ENCODE data around the gene TIMP2. TPM values are rescaled to one million over a fixed set of nuclear protein-coding genes. Genes with fewer than 3 reads are reported as not detected.

Gene TIMP2
- total RNA-seq, 1 experiment from 2014 or later, result 62.4 TPM

DNA sequence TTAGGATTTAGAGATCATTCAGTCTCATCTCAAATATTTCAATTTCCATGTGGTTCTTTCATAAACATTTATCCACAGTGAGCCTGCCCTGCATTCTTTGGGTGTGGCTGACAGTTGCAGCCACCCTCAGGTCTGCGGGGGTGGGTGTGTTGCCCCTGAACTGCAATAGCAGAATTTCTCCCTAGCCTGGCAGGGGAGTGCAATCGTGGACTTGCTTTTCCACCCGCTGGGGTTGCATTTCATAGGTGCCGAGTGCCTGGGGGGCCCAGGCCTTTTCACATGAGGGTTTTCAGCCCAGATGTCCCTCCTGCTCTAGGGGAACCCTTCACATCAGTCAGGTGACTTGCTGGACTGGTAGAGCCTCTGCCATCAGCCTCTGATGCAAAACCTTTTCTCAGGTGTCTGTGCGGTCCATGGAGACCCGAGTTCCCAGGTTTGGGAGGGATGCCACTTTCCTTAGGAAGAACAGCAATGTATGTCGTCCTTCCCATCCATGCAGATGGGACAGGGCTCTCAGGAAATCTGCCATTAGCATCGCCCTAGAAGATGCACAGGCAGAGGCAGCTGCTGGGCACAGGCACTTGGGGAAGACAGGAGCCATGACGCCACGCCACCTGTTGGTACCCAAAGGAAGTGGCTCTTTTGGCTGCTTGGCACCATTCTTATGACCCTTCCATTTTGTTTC lies 82.2 kb downstream of the TIMP2 start:
- POLR2A ChIA-PET, result no interaction called here
- TF ChIP-seq TCF7L2 (IDR thresholded peaks at IDR 0.05; ENCODE audit: low read depth, low read length), result no peak
- TF ChIP-seq, protein P1, sequence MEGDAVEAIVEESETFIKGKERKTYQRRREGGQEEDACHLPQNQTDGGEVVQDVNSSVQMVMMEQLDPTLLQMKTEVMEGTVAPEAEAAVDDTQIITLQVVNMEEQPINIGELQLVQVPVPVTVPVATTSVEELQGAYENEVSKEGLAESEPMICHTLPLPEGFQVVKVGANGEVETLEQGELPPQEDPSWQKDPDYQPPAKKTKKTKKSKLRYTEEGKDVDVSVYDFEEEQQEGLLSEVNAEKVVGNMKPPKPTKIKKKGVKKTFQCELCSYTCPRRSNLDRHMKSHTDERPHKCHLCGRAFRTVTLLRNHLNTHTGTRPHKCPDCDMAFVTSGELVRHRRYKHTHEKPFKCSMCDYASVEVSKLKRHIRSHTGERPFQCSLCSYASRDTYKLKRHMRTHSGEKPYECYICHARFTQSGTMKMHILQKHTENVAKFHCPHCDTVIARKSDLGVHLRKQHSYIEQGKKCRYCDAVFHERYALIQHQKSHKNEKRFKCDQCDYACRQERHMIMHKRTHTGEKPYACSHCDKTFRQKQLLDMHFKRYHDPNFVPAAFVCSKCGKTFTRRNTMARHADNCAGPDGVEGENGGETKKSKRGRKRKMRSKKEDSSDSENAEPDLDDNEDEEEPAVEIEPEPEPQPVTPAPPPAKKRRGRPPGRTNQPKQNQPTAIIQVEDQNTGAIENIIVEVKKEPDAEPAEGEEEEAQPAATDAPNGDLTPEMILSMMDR (IDR thresholded peaks at IDR 0.05), result peak; percentile 91
- no peaks in the 10 kb centered on the region for H3K9me3 ChIP-seq (ENCODE audit: control insufficient read depth, insufficient read depth, low read depth, low read length)

DNA sequence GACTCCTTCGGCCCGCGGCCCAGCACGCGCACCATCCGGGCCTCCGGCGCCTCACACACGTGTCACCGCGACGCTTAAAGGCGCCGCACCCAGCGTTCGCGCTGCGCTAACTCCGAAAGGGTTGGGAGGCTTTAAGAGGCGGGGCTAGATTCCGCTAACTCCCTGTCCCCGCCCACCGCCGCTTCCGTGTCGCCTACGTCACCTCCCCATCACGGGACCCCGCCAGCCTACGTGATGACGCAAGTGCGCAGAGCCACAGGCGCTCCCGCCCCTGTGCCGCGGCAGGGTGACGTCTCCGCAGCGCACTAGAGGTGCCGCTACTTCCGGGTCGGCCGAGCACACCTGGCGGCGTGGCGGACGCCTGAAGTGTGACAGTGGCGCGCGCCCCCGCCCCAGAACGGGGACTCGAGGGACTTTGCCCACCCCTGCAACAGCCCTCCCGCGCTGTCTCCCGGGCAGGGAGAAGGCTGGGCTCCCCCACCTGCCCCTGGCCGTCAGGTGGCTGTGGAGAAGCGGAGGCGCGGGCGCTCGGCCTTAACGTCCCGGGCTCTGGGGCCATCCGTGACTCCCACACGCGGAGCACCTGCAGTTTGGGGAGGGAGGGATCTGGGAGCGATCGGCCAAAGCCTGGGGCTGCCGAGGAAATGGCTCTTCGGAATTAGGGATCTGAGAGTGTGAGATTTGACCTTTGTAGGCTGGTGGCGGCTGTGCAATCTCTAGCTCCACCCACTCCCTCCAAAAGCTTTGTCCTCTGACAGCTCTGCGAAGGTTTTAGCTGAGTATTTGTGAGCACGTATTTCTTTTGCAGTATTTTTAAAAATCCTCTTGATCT lies 84.2 kb downstream of the TIMP2 start, which contains the start of gene USP36:
Gene USP36, minus strand, starts transcription at position 35 of the 832 bp plus-strand sequence. CDS start 4,451 bp downstream, outside the sequence.
- H3K4me1 ChIP-seq (ENCODE audit: control insufficient read depth, insufficient read depth, low read length), result peaks cover 24% of the 10 kb centered on the region
- TF ChIP-seq POLR2AphosphoS5 (IDR thresholded peaks at IDR 0.05; ENCODE audit: low read depth, low read length), result peak; percentile 87
- TF ChIP-seq, protein P1 (IDR thresholded peaks at IDR 0.05), result no peak
- TF ChIP-seq, protein P2, sequence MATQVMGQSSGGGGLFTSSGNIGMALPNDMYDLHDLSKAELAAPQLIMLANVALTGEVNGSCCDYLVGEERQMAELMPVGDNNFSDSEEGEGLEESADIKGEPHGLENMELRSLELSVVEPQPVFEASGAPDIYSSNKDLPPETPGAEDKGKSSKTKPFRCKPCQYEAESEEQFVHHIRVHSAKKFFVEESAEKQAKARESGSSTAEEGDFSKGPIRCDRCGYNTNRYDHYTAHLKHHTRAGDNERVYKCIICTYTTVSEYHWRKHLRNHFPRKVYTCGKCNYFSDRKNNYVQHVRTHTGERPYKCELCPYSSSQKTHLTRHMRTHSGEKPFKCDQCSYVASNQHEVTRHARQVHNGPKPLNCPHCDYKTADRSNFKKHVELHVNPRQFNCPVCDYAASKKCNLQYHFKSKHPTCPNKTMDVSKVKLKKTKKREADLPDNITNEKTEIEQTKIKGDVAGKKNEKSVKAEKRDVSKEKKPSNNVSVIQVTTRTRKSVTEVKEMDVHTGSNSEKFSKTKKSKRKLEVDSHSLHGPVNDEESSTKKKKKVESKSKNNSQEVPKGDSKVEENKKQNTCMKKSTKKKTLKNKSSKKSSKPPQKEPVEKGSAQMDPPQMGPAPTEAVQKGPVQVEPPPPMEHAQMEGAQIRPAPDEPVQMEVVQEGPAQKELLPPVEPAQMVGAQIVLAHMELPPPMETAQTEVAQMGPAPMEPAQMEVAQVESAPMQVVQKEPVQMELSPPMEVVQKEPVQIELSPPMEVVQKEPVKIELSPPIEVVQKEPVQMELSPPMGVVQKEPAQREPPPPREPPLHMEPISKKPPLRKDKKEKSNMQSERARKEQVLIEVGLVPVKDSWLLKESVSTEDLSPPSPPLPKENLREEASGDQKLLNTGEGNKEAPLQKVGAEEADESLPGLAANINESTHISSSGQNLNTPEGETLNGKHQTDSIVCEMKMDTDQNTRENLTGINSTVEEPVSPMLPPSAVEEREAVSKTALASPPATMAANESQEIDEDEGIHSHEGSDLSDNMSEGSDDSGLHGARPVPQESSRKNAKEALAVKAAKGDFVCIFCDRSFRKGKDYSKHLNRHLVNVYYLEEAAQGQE (IDR thresholded peaks at IDR 0.05; ENCODE audit: insufficient read depth in 1 of 2, low read depth in 2 of 2, low read length in 1 of 2), result peak in 1 of 2 experiments; percentile 9; a peak in 1 of 4 replicates
- TF ChIP-seq TCF7L2 (IDR thresholded peaks at IDR 0.05; ENCODE audit: low read depth, low read length), result peak; percentile 79; the same call in 1 of the 2 replicates
- TF ChIP-seq SIN3A (IDR thresholded peaks at IDR 0.05; ENCODE audit: borderline replicate concordance, insufficient read depth, low read depth, low read length), result no peak; the same call in 1 of the 2 replicates
- ATAC-seq (peak; percentile 97), DNase-seq (ENCODE audit: low read depth, low spot score) (peak; percentile 94)
- in situ Hi-C loops (cut with HindIII; ENCODE audit: low pct_unique_long_range_greater_than_20kb, low sequenced_read_pairs), result loop anchor here (25.0 kb wide), 1 partner anchor 354 kb away; no protein-coding TSS in a partner anchor
- no peaks in the 10 kb centered on the region for H3K9me3 ChIP-seq (ENCODE audit: control insufficient read depth, insufficient read depth, low read depth, low read length)
- no TSS peak for BruUV-seq (replicated peaks)
- H3K4me3 ChIP-seq (ENCODE audit: low read depth in 2 of 2, low read length in 2 of 2), result peak within 1 kb of the TSS; percentile 88 to 94
- H3K27ac ChIP-seq (ENCODE audit: low read length), result peak within 1 kb of the TSS; percentile 92
- ChIA-PET CTCF (no interaction called here), POLR2A (interaction anchor here (0.7 kb wide), 1 partner anchor 93 kb away, joined by 3 read pairs; no protein-coding TSS in a partner anchor)
- peaks cover 27% of the 10 kb centered on the region; the same call in 1 of the 2 replicates for H3K36me3 ChIP-seq (ENCODE audit: control insufficient read depth, insufficient read depth, low read length)
- intact Hi-C loops (cut with micrococcal nuclease; ENCODE audit: unreplicated experiment), result no loop called here
- no peaks in the 10 kb centered on the region for H3K27me3 ChIP-seq (ENCODE audit: control insufficient read depth, insufficient read depth, low read length)

More for the DNA sequence above, 82.2 kb downstream of the TIMP2 start:
- DNase-seq (ENCODE audit: low read depth, low spot score) (peak; percentile 45), ATAC-seq (no peak)
- Histone ChIP-seq H3K4me1 (ENCODE audit: control insufficient read depth, insufficient read depth, low read length) (peaks cover 21% of the 10 kb centered on the region), H3K27me3 (ENCODE audit: control insufficient read depth, insufficient read depth, low read length) (no peaks in the 10 kb centered on the region), H3K27ac (ENCODE audit: low read length) (no peak overlapping the region; the same call in 1 of the 2 replicates), H3K4me3 (ENCODE audit: low read depth in 2 of 2, low read length in 2 of 2) (no peak overlapping the region), H3K36me3 (ENCODE audit: control insufficient read depth, insufficient read depth, low read length) (peaks cover 10% of the 10 kb centered on the region; the same call in 1 of the 2 replicates)
- BruUV-seq (replicated peaks), result no TSS peak
- CTCF ChIA-PET, result interaction anchor here (0.7 kb wide), 1 partner anchor 135 kb away, joined by 3 read pairs; no protein-coding TSS in a partner anchor
- in situ Hi-C loops (cut with HindIII; ENCODE audit: low pct_unique_long_range_greater_than_20kb, low sequenced_read_pairs), result loop anchor here (25.0 kb wide), 1 partner anchor 356 kb away; no protein-coding TSS in a partner anchor
- intact Hi-C loops (cut with micrococcal nuclease; ENCODE audit: unreplicated experiment), result no loop called here
